ENCODE data around the gene KCNAB1.

DNA sequence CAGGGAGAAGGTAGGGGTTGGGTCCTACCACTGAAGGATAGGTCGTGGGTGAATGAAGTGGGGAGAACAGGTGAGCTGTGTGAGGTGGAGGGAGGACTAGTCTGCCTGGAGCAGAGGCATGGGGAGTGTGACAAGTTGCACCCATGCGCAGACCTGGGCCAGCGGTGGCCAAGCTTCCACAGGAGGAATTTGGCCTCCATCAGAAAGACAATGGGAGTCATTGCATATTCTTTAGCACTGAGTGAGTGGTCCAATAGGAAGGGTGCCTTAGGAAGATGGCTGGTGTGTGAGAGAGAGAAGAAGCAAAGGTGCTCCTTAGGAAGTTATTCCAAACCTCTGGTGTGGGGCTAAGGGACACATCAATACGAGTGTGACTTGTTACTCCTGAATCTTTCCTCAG, 191.1 kb downstream of the KCNAB1 start:
- TF ChIP-seq, protein P1, sequence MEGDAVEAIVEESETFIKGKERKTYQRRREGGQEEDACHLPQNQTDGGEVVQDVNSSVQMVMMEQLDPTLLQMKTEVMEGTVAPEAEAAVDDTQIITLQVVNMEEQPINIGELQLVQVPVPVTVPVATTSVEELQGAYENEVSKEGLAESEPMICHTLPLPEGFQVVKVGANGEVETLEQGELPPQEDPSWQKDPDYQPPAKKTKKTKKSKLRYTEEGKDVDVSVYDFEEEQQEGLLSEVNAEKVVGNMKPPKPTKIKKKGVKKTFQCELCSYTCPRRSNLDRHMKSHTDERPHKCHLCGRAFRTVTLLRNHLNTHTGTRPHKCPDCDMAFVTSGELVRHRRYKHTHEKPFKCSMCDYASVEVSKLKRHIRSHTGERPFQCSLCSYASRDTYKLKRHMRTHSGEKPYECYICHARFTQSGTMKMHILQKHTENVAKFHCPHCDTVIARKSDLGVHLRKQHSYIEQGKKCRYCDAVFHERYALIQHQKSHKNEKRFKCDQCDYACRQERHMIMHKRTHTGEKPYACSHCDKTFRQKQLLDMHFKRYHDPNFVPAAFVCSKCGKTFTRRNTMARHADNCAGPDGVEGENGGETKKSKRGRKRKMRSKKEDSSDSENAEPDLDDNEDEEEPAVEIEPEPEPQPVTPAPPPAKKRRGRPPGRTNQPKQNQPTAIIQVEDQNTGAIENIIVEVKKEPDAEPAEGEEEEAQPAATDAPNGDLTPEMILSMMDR (IDR thresholded peaks at IDR 0.05), result no peak
- TF ChIP-seq EZH2 (IDR thresholded peaks at IDR 0.05; ENCODE audit: borderline replicate concordance, insufficient read depth, low read depth, low read length, poor library complexity, severe bottlenecking), result no peak

Measured in B cell (primary cell).